HepG2 (cell line): Measurements from ENCODE around the gene FLG. TPM values are rescaled to one million over a fixed set of nuclear protein-coding genes. Genes with fewer than 3 reads are reported as not detected.
"Not testable (repeated sequence)": the region's sequence is repeated elsewhere in the genome, so short reads cannot be mapped to it uniquely, and the experiment has no call there.

ENCODE experiments used
- ATAC-seq: fragments of 200-7000 bp; cut with Tn5 transposase; 3 replicates; pipeline ENCODE4 v1.9.1; 2020; ENCODE audit warnings: mild to moderate bottlenecking, moderate library complexity
- BruUV-seq: library from RNA; stranded (reverse); fragments of 400-500 nt; replicated peaks from 2 replicates; lab custom pipeline; 2021; lab: Mats Ljungman, UMichigan
- CTCF ChIA-PET: fragments of 300-600 bp; formaldehyde crosslinking; extraction: SDS; loops from one replicate; lab custom pipeline; 2021; ENCODE audit warnings: low total read pairs, inconsistent platforms, low intra/inter-chr PET ratio; lab: Yijun Ruan, JAX
- POLR2A ChIA-PET: fragments of 350-600 bp; sonication (Branson Sonifier 250); formaldehyde crosslinking; loops from one replicate; lab custom pipeline; 2020; ENCODE audit warnings: antibody characterized with exemption, inconsistent platforms; lab: Yijun Ruan, JAX
- DNase-seq: peaks from one replicate; pipeline ENCODE4 v3.0.0-alpha.2; 2015; ENCODE audit warnings: low spot score
- FAIRE-seq: peaks from 3 replicates; lab custom pipeline; 2011; peaks lifted over from hg19 to GRCh38; lab: Jason Lieb, UNC
- H2AFZ ChIP-seq: one replicate; pipeline ENCODE4 v1.6.1; 2011; ENCODE audit warnings: low read length, inconsistent platforms
- H3K27ac ChIP-seq: fragments of 300-600 bp; 3 replicates; pipeline ENCODE4 v1.8.0; 2011; ENCODE audit warnings: mixed run types, mild to moderate bottlenecking, mixed read lengths, low read length, inconsistent platforms; ENCODE audit not compliant: insufficient read depth; ENCODE audit errors: extremely low read length
- H3K27me3 ChIP-seq, 2 experiments: fragments of 200-600 bp in 1 of 2; 2 replicates in 1 of 2; 3 replicates in 1 of 2; pipeline versions ENCODE4 v1.6.0 to v1.8.0; 2011; ENCODE audit warnings: low read length in 2 of 2, mild to moderate bottlenecking in 2 of 2, moderate library complexity in 2 of 2, inconsistent platforms in 1 of 2; ENCODE audit not compliant: insufficient read depth in 2 of 2, control insufficient read depth in 1 of 2
- H3K36me3 ChIP-seq, 2 experiments: fragments of 200-600 bp in 1 of 2; replicated peaks in 1 of 2; 2 replicates in 1 of 2; 3 replicates in 1 of 2; pipeline versions ENCODE4 v1.5.1 to v1.8.0; 2011; ENCODE audit warnings: low read length in 2 of 2, inconsistent platforms in 1 of 2; ENCODE audit not compliant: insufficient read depth in 2 of 2, control insufficient read depth in 1 of 2
- H3K4me1 ChIP-seq: 2 replicates; pipeline ENCODE4 v1.5.1; 2012; ENCODE audit warnings: low read length, inconsistent platforms; ENCODE audit not compliant: insufficient read depth
- H3K4me2 ChIP-seq: 2 replicates; pipeline ENCODE4 v1.6.0; 2011; ENCODE audit warnings: low read depth, low read length, inconsistent platforms
- H3K4me3 ChIP-seq, 3 experiments: fragments of 200-600 bp in 1 of 3; sonication (generic), shearing (Covaris generic) in 1 of 3; replicated peaks in 1 of 3; 2 replicates each; pipeline ENCODE4 v1.5.1; 2011 to 2016; ENCODE audit warnings: low read length in 3 of 3, inconsistent platforms in 2 of 3, low read depth in 2 of 3, mild to moderate bottlenecking in 2 of 3, control low read depth in 1 of 3, mixed read lengths in 1 of 3; ENCODE audit not compliant: insufficient read depth in 1 of 3
- H3K79me2 ChIP-seq: one replicate; pipeline ENCODE4 v1.6.1; 2011; ENCODE audit warnings: low read length, inconsistent platforms; ENCODE audit not compliant: insufficient read depth
- H3K9ac ChIP-seq: 2 replicates; pipeline ENCODE4 v1.6.0; 2011; ENCODE audit warnings: mild to moderate bottlenecking, low read depth, low read length, inconsistent platforms; ENCODE audit not compliant: insufficient read depth
- H3K9me3 ChIP-seq: 2 replicates; pipeline ENCODE4 v1.5.1; 2012; ENCODE audit warnings: mild to moderate bottlenecking, low read length
- H4K20me1 ChIP-seq: 2 replicates; pipeline ENCODE4 v1.6.0; 2011; ENCODE audit warnings: inconsistent platforms, mild to moderate bottlenecking, low read length, moderate library complexity; ENCODE audit not compliant: insufficient read depth
- CBX5 ChIP-seq: sonication (generic); formaldehyde crosslinking; IDR thresholded peaks from 2 replicates; pipeline ENCODE4 v1.4.0; 2020; ENCODE audit warnings: missing genetic modification reagents, borderline replicate concordance
- DR1 ChIP-seq: sonication (generic); formaldehyde crosslinking; IDR thresholded peaks from 2 replicates; pipeline ENCODE4 v1.8.0; 2021; ENCODE audit warnings: mild to moderate bottlenecking, missing genetic modification reagents, inconsistent platforms
- MBNL3 ChIP-seq: fragments of 250-450 bp; sonication (Bioruptor Pico); conservative IDR thresholded peaks from 2 replicates; pipeline ENCODE4 v1.8.0; 2022; ENCODE audit warnings: mild to moderate bottlenecking, inconsistent platforms
- PHF5A ChIP-seq: IDR thresholded peaks from one replicate; pipeline ENCODE4 v1.6.1; 2018; ENCODE audit warnings: low read depth, missing genetic modification reagents; ENCODE audit not compliant: unreplicated experiment
- RXRB ChIP-seq: IDR thresholded peaks from 2 replicates; pipeline ENCODE4 v1.6.1; 2016; ENCODE audit warnings: borderline replicate concordance, missing genetic modification reagents, missing compliant biosample characterization
- TAF15 ChIP-seq: fragments of 200-400 bp; formaldehyde crosslinking; IDR thresholded peaks from one replicate; pipeline ENCODE4 v1.6.1; 2018; ENCODE audit warnings: mild to moderate bottlenecking, low read depth, low read length; ENCODE audit not compliant: poor library complexity, severe bottlenecking
- ZBTB42 ChIP-seq: sonication (generic); formaldehyde crosslinking; IDR thresholded peaks from 2 replicates; pipeline ENCODE4 v1.5.0; 2020; ENCODE audit warnings: mild to moderate bottlenecking, missing genetic modification reagents
- ZFP1 ChIP-seq: IDR thresholded peaks from 2 replicates; pipeline ENCODE4 v1.6.1; 2016
- ZNF367 ChIP-seq: sonication (generic); formaldehyde crosslinking; IDR thresholded peaks from 2 replicates; pipeline ENCODE4 v1.4.0; 2020; ENCODE audit warnings: missing genetic modification reagents, borderline replicate concordance
- ZNF720 ChIP-seq: sonication (generic); formaldehyde crosslinking; IDR thresholded peaks from 2 replicates; pipeline ENCODE4 v1.4.0; 2020; ENCODE audit warnings: missing genetic modification reagents
- ZZZ3 ChIP-seq: sonication (generic); formaldehyde crosslinking; IDR thresholded peaks from 2 replicates; pipeline ENCODE4 v1.4.0; 2020; ENCODE audit warnings: missing genetic modification reagents, mild to moderate bottlenecking, borderline replicate concordance
- WGBS: methylation state at CpG from one replicate; pipeline ENCODE4 v1.1.6; 2017; ENCODE audit warnings: low lambda C conversion rate; 5-methylcytosine and 5-hydroxymethylcytosine counted together
- in situ Hi-C: cut with HindIII; loops from 2 replicates; pipeline ENCODE4 v1.10.0; 2017; ENCODE audit warnings: low pct_unique_long_range_greater_than_20kb; ENCODE audit not compliant: extremely low pct_ligation_motif_present
- intact Hi-C: fragments of 100-400 bp; cut with micrococcal nuclease; formaldehyde crosslinking; loops from one replicate; pipeline ENCODE4 v1.10.0; 2022; ENCODE audit not compliant: unreplicated experiment
- polyA plus RNA-seq, 8 experiments: library from polyadenylated mRNA; depleted of rRNA in 3 of 8; stranded (reverse) in 7 of 8; unstranded in 1 of 8; fragments of >200 nt; fragmentation: Illumina TruSeq in 4 of 8; extraction: Trizol in 4 of 8; gene quantifications; 2 replicates each; pipeline versions ENCODE4 v1.2.1 to v1.2.3, GENCODE V29; 2011 to 2016; ENCODE audit warnings: low read depth in 4 of 8, missing spikeins in 1 of 8, mixed read lengths in 1 of 8; ENCODE audit not compliant: insufficient read depth in 1 of 8
- total RNA-seq, 5 experiments: library from RNA; depleted of rRNA; stranded (reverse); fragments of >200 nt; fragmentation: Illumina TruSeq; extraction: Trizol; gene quantifications; 2 replicates each; pipeline ENCODE4 v1.2.3, GENCODE V29; 2016; ENCODE audit warnings: low read depth in 1 of 5
- TF ChIP-seq, protein P1 (sequence below): sonication (generic); formaldehyde crosslinking; IDR thresholded peaks from 2 replicates; pipeline ENCODE4 v1.5.1; 2020; ENCODE audit warnings: missing genetic modification reagents, mild to moderate bottlenecking, borderline replicate concordance
- TF ChIP-seq, protein P2 (sequence below): sonication (generic); formaldehyde crosslinking; conservative IDR thresholded peaks from 2 replicates; pipeline ENCODE4 v1.8.0; 2022; ENCODE audit warnings: missing genetic modification reagents

Gene FLG
- total and polyA plus RNA-seq, 2 of the 13 experiments (the other 11 are each of a cell fraction or from before 2014, with no cell fraction given) = 0.01 TPM; not detected in 1

DNA sequence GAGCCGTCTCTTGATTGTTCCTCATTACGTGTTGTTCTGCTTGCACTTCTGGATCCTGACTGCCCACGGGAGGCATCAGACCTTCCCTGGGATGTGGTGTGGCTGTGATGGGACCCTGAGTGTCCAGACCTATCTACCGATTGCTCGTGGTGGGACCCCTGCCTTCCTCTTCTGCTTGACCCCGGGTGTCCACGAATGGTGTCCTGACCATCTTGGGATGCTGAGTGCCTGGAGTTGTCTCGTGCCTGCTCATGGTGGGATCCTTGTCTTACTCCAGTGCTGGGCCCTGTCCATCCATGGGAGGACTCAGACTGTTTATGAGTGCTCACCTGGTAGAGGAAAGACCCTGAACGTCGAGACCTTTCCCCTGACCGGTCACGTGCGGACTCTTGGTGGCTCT, 12.9 kb downstream of the FLG start:
- intact Hi-C loops, H3K4me3 ChIP-seq, FAIRE-seq, H3K9ac ChIP-seq, in situ Hi-C loops, H2AFZ ChIP-seq, H3K4me1 ChIP-seq, POLR2A ChIA-PET, BruUV-seq, H4K20me1 ChIP-seq, H3K4me2 ChIP-seq, H3K36me3 ChIP-seq, H3K79me2 ChIP-seq, H3K27me3 ChIP-seq, H3K27ac ChIP-seq, ATAC-seq, CTCF ChIA-PET, DNase-seq: not testable (repeated sequence)
- peaks cover 21% of the 10 kb centered on the region for H3K9me3 ChIP-seq
- 60% methylated on average over 2 of the region's 13 CpGs for WGBS

DNA sequence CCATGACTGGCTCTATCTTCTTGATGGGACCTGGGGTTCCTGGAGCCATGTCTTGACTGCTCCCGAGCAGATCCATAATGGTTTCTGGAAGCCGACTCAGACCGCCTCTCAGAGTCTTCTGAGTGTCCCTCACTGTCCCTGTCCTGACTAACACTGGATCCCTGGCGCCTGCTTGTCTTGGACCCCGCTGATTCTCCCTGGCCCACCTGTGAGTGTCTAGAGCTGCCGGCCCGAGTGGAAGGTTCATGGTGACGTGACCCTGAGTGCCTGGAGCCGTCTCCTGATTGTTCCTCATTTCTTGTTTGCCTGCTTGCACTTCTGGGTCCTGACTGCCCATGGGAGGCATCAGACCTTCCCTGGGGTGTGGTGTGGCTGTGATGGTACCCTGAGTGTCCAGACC, 15.1 kb downstream of the FLG start:
- ATAC-seq (no peak), FAIRE-seq (no peak), DNase-seq (no peak)
- no peak overlapping the region for H3K9ac ChIP-seq
- H3K9me3 ChIP-seq = peaks cover 21% of the 10 kb centered on the region
- H3K79me2 ChIP-seq = no peaks in the 10 kb centered on the region
- BruUV-seq = no TSS peak
- ChIA-PET POLR2A (no interaction called here), CTCF (no interaction called here)
- H3K36me3 ChIP-seq = no peaks in the 10 kb centered on the region
- H3K4me2 ChIP-seq = no peak overlapping the region
- H2AFZ ChIP-seq = no peak overlapping the region
- no peaks in the 10 kb centered on the region for H3K27me3 ChIP-seq
- in situ Hi-C loops = no loop called here
- TF ChIP-seq ZBTB42 = no peak
- TF ChIP-seq, protein P1, sequence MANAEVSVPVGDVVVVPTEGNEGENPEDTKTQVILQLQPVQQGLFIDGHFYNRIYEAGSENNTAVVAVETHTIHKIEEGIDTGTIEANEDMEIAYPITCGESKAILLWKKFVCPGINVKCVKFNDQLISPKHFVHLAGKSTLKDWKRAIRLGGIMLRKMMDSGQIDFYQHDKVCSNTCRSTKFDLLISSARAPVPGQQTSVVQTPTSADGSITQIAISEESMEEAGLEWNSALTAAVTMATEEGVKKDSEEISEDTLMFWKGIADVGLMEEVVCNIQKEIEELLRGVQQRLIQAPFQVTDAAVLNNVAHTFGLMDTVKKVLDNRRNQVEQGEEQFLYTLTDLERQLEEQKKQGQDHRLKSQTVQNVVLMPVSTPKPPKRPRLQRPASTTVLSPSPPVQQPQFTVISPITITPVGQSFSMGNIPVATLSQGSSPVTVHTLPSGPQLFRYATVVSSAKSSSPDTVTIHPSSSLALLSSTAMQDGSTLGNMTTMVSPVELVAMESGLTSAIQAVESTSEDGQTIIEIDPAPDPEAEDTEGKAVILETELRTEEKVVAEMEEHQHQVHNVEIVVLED (CRISPR knock-in tag) = no peak
- no peak for TF ChIP-seq ZFP1 (CRISPR knock-in tag)
- no peak for TF ChIP-seq PHF5A (CRISPR knock-in tag)
- TF ChIP-seq ZNF367 (CRISPR knock-in tag) = no peak
- no peak for TF ChIP-seq TAF15
- TF ChIP-seq RXRB (CRISPR knock-in tag) = no peak
- TF ChIP-seq, protein P2, sequence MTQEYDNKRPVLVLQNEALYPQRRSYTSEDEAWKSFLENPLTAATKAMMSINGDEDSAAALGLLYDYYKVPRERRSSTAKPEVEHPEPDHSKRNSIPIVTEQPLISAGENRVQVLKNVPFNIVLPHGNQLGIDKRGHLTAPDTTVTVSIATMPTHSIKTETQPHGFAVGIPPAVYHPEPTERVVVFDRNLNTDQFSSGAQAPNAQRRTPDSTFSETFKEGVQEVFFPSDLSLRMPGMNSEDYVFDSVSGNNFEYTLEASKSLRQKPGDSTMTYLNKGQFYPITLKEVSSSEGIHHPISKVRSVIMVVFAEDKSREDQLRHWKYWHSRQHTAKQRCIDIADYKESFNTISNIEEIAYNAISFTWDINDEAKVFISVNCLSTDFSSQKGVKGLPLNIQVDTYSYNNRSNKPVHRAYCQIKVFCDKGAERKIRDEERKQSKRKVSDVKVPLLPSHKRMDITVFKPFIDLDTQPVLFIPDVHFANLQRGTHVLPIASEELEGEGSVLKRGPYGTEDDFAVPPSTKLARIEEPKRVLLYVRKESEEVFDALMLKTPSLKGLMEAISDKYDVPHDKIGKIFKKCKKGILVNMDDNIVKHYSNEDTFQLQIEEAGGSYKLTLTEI (CRISPR knock-in tag) = no peak
- no peak for TF ChIP-seq ZNF720 (CRISPR knock-in tag)
- TF ChIP-seq DR1 (CRISPR knock-in tag) = no peak
- no peak for TF ChIP-seq CBX5 (CRISPR knock-in tag)
- no peak for TF ChIP-seq MBNL3 (CRISPR knock-in tag)
- TF ChIP-seq ZZZ3 (CRISPR knock-in tag) = no peak
- no peaks in the 10 kb centered on the region for H4K20me1 ChIP-seq
- 71% methylated on average over 6 of the region's 9 CpGs for WGBS
- no peaks in the 10 kb centered on the region for H3K4me1 ChIP-seq
- no peak overlapping the region for H3K27ac ChIP-seq
- intact Hi-C loops = no loop called here
- no peak overlapping the region for H3K4me3 ChIP-seq
